Middle frontal gyrus (tissue), 1 donor: ENCODE measurements around the gene NPW.

Experiments
- DNase-seq: peaks from one replicate; pipeline ENCODE4 v3.0.0-alpha.2; 2015; ENCODE audit warnings: low spot score; ENCODE audit errors: extremely low spot score

NPW gene

GRCh38 chr16:1984347-1985225 lies 35.0 kb upstream of the NPW start:
- no peak for DNase-seq

DNA sequence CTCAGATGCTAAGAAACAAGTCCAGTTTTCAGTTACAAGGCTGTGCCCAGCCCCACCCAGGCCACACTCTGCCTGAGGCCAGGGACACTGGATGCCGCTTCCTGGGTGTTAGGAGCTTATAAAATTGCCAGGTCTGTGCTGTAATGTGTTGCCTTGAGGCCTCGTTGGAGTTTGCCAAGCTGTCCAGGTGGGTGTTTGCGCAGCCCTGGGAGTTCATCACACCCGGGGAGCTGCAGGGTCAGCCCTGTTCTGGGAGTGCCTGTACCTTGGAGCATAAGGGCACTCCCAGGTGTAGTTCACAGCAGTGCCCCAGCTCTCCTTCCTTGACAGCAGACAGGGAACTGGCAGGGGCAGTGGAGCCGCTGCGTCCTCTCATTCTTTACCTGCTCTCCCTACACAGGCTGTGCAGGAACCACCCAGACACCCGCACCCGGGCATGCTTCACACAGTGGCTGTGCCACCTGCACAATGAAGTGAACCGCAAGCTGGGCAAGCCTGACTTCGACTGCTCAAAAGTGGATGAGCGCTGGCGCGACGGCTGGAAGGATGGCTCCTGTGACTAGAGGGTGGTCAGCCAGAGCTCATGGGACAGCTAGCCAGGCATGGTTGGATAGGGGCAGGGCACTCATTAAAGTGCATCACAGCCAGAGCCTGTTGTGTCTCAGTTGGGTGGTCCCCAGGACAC lies 34.0 kb upstream of the NPW start:
- DNase-seq: no peak

- no peak for DNase-seq
Measured at GRCh38 chr16:1987198-1987597, 32.4 kb upstream of the NPW start.

DNA sequence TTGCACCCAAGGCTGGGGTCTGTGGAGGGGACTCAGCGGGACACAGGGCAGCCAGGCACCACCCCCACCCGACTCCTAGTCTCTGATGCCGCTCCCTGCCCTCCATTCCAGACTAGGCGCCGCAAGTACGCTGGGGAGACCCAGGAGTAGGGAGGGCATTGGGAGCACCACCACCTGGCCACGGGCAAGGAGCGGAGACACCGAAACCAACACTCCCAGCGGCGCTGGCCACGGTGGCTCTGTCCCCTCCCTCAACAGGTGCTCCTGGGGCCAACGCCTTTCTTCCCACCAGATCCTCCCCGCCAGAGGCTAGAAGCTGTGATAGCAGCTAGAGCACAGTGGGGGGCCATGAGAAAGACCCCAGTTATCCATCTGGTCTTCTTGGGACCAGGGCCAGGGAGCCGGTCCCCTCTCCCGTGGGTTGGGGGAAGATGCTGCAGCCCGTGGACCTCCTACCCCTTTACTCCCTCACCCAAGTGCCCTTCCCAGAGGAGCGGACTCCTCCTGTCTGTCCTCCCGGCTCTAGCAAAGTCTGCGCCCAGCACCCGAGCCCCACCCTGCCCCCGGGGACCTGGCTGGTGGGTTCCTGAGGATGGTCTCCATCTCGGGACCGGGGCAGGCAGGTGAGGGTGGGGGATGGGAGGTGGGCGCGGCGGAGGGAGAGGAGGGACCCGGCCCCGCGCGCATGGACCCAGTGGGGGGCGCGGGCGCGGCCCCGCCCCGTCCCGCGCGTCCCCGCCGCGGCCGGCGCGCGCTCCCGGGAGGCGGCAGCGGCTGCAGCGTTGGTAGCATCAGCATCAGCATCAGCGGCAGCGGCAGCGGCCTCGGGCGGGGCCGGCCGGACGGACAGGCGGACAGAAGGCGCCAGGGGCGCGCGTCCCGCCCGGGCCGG lies 30.1 kb upstream of the NPW start, which contains the start of gene SYNGR3:
SYNGR3 (plus strand) TSS at position 762 of the 892 bp plus-strand sequence. CDS start 133 bp downstream, outside the sequence.
- no peak for DNase-seq

- no peak for DNase-seq
Measured at GRCh38 chr16:1990101-1990350, 29.6 kb upstream of the NPW start.

DNA sequence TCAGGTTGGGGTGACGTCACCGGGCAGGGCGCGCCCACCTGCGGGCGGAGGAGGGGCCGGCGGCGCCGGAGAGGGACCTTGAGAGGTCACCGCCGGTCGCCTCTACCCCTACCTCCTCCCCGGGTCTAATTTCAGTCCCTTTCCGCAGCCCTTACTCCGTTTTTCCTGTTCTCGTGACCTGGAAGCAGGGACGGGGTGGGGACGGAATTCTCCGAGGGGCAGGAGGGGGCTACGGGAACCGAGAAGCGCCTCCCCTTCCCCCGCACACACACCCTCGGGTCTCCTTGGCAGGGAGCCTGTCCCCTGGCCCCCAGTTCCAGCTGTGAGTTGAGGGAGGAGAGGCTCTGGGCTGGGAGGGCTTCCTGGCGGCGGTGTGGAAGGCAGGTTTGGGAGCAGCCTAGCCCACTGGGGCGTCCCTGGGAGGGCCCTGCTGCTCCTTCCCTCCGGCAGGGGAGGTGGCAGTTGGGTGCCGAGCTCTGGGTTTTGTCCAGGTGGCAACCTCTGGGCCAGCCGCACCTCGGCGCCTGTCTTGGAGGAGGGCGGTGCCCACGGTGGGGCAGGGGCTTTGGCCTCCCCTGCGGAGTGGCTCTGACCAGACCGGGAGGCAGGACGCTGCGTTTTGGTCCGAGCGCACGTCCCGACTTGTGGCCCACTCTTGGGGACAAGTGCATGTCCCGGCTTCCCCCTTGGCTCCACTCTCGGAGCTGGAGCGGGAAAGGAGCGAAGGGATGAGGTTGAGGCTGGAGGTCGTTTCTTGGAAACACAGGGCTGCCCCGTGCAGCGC lies 29.0 kb upstream of the NPW start:
- DNase-seq: no peak

- DNase-seq: no peak
Measured at GRCh38 chr16:1991135-1991551, 28.4 kb upstream of the NPW start.

- DNase-seq: no peak
Measured at GRCh38 chr16:1991588-1991947, 28.0 kb upstream of the NPW start.

DNA sequence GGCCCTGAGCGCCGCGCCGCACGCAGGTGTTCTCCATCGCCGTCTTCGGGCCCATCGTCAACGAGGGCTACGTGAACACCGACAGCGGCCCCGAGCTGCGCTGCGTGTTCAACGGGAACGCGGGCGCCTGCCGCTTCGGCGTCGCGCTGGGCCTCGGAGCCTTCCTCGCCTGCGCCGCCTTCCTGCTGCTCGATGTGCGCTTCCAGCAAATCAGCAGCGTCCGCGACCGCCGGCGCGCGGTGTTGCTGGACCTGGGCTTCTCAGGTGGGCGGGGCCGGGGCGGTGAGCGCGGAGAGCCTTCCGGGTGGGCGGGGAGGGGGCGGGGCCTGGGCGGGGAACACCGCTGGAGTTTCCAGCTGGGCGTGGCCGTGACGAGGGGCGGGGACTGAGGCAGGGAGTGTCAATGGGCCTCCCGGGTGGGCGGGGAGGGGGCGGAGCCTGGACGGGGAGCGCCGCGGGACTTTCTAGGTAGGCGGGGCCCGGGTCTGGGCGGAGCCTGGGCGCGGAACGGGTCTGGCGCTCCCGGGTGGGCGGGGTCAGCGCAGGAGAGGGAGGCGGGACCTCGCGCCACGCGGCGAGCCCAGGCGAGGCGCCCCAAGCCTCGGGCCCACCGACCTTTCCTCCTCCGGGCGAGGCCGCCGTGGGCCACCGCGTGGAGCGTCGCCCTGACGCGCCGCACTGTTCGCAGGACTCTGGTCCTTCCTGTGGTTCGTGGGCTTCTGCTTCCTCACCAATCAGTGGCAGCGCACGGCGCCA lies 27.5 kb upstream of the NPW start:
- DNase-seq: peak; percentile 53

- no peak for DNase-seq
Measured at GRCh38 chr16:1992704-1993317, 26.8 kb upstream of the NPW start.

DNA sequence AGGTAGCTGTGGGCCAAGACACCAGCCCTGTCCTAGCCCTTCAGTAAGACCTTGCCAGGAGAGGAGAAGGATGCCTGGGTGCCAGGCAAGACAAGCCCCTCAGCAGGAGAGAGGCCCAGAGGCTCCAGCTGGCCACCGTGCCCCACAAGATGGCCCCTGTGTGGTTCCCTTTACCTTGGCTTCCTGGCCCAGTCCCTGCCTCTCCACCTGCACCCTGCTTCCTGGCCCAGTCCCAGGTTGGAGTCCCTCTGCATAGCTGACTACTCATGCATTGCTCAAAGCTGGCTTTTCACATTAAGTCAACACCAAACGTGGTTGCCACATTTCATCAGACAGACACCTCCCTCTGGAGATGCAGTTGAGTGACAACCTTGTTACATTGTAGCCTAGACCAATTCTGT lies 25.9 kb upstream of the NPW start:
- no peak for DNase-seq

DNA sequence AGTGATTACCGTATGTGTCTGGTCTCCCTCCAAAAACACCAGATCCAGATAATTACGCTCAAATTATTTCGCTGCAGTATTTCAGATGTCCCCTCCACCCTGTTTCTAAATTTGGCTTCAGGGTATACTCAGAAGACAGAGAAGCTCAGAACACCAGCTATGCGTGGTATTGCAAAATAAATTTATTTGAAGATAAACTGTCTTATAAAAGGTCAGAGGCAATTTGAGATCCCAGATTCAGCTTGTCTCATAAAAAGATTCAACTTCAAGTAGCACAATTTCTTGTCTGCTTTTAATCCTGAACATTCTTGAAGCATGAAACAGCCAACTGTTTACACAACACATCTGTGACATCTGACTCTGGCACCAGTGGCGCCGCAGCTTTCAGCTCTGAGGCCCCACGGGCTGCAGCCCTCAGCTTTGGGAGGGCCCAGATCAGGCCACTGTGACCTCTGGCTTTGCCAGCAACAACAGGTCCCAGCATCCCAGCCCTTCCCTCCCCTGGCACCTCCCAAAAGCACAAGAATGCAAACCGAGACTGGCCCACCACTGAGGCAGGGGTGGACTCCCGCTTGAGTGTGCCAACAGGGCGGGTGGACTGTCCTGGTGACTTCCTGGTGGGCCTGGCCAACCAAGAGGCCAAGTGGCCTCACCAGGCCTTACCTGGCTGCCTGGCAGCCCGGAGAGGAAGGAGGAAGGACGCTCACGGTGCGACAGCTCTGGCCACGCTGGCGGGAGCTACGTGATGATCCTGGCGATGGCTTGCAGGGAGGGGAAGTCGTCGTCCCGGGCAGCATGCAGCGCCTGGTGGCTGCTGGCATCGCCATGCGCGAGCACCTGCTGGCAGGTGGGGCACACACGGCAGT lies 21.9 kb upstream of the NPW start:
- no peak for DNase-seq

DNA sequence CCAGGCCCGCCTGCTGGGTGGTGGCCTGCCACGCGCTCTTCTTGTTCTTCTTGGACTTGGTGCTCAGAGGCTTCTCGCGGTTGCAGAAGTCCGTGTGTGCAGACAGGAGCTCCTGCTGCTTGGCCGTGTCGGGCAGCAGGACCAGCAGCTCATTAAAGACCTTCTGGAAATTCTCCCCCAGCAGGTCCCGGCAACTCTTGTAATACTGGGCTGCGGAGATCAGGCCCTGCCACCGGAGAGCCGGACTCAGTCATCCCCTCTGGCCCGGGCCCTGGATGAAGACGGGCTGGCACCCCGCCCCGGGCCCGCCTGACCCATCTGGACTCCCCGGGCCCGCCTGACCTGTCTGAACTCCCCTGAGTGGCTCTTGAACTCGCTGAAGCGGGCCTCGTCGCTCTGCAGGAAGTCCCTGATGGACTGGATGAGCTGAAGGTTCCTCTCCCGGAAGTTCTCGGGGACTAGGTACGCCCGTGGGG lies 21.2 kb upstream of the NPW start:
- DNase-seq: no peak

DNA sequence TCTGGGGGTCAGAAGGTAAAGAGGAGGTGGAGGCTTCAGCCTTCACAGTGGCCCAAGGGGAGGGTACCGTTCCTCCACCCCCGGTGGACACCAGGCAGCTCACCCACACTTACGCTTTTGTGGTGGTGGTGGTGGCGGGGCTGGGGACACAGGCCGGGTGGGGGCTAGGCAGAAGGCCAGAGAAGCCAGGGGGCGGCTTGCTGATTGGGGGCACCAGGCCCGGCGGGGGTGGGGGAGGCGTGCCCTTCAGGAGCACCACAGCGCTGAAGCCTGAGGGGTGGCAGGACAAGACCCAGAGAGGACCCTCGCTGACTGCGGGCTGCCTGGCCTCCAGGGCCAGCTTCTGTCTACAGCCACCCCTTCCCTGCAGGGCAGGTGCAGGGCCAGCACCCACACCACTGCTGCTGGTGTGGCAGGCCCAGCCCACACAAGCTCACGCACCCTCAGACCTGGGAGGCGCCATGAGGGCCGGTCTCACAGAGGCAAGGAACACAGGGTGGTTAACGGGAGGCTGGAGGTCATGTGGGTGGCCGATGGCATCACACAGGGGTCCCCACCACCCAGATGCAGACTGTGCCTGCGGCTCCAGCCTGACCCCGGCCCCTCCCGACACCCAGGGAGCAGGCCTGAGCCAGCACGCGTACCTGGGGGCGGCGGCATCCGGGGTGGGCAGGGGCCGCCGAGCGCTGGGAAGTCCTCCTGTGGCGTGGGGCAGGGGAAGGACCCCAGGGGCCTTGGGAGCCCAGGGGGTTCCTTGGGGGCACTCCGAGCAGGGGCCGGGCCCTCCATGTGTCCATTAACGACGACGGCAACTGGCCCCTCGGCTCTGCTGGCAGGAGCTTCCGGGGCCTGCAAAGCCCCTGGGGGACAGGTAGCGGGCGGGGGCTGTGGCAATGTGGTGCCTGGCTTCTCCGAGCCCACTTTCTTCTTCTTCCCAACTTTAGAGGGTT lies 20.5 kb upstream of the NPW start:
- DNase-seq: no peak

GRCh38 chr16:1999866-2000514 lies 19.6 kb upstream of the NPW start:
- DNase-seq: no peak

DNA sequence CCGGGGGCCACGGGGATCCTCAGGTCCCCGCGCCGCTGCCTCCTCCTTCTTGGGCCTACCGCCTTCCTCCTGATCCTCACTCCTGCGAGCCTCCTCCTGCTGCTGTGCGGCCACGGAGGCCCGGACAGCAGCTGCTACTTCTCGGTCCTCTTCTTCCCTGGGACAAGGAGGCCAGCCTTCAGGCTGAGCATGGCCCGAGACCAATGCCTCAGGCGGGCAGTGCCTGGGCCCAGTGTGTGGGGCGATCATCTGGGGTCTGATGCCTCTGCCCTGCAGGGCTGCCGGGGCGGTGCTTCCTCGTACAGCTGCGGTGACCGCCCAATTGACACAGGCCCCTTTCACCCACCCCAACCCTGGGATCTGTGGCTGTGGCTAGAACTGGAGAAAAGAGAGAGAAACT lies 18.6 kb upstream of the NPW start:
- DNase-seq: no peak
